DLD1 (cell line): Measurements from ENCODE around the gene PMIS2.

Experiments
- in situ Hi-C: cut with HindIII; loops from 2 replicates; pipeline ENCODE4 v1.10.0; 2017; ENCODE audit warnings: low sequenced_read_pairs

PMIS2 gene

DNA sequence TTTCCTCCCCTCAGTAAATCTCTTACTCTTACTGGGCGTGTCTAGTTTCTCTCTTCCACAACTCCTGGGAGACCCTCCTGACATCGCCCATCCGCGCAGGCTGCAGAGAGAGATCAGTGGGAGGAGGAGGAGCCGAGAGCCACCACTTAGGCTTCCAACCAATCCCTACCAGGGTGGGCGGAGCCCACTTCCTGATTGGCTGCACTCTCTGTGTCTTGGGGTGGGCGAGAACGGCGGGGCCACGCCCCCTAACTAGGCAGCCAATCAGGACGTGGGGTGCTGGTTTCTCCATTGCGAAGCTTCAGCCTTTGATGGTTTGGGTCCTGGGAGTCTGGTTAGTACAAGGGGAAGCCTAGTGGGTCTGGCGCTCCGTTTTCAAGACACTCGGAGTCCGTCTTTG lies at the start of gene PMIS2:
TSS of gene PMIS2 (plus strand) at position 326 of the 400 bp plus-strand sequence. CDS start 87 bp downstream, outside the sequence.
- in situ Hi-C loops, result no loop called here

DNA sequence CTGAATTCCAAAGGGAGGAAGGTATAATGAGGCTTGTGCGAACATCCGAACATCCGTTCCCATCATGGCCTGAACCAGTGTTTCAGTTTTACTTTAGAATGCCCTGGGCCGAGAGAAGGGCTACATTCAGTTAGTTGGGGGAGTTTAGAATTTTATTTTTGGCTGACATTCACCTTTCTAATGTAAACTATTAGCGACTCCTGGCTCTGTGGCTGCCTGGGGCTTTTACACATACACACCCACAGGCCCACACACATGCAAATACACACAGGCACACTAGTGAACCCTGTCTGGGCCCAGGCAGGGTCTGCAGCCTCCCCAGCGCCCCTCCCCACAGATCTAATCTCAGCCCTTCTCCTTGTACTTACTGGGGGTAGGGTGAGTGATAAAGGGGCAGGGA lies 46.7 kb upstream of the PMIS2 start:
- in situ Hi-C loops, result no loop called here

DNA sequence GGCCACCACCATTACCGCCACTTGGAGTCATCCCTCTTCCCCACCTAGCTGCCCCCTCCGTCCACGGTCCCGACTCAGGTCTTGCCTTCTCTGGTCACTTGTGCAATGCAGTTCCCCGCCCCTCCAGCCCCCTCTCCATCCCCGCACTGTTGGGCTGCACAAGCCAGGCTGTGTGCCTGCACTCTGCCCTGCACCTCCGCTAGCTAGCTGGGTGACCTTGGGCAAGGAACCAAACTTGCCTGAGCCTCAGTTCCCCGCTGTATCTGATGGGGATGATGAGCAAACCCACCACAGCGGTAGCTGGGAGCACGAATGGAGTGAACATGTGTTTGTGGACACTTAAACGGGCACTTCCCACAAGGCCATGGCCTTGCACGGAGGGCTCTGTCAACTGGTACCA lies 46.1 kb upstream of the PMIS2 start:
- in situ Hi-C loops, result no loop called here

DNA sequence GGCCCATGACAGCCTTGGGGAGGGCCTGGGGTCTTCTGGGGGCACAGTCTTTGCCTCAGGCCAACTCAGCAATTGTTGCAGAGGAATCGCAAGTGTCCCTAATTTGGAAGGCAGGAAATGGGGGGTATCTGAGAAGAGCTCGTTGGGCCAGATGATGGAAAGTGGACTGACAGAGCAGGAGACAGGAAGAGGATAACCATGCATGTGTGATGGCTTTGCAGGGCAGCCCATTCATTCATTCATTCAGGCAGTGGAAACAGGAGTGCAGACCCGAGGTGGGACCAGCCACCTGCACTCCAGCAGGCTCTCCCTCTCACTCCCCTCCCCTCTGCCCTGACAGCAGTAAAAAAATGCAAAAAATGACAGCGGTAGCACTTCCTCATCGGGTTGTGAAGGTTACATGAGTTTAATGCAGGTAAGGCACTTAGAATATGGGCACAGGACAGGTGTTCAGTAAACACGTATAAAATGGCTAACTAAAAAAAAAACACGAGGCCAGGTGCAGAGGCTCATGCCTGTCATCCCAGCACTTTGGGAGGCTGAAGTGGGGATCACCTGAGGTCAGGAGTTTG lies 45.5 kb upstream of the PMIS2 start:
- in situ Hi-C loops, result no loop called here

DNA sequence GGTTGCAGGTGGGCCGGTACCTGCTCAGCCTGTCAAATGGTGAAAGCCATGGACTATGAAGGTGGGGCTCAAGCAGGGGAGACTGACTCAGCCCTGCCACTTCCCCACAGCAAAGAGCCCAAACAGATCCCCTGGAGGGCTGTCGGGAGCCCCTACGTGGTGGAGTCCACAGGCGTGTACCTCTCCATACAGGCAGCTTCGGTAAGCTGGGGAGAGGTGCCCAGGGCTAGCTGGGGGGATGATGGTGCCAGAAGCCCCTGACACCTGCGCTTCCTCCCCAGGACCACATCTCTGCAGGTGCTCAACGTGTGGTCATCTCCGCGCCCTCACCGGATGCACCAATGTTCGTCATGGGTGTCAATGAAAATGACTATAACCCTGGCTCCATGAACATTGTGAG lies 43.8 kb upstream of the PMIS2 start:
- in situ Hi-C loops, result no loop called here

DNA sequence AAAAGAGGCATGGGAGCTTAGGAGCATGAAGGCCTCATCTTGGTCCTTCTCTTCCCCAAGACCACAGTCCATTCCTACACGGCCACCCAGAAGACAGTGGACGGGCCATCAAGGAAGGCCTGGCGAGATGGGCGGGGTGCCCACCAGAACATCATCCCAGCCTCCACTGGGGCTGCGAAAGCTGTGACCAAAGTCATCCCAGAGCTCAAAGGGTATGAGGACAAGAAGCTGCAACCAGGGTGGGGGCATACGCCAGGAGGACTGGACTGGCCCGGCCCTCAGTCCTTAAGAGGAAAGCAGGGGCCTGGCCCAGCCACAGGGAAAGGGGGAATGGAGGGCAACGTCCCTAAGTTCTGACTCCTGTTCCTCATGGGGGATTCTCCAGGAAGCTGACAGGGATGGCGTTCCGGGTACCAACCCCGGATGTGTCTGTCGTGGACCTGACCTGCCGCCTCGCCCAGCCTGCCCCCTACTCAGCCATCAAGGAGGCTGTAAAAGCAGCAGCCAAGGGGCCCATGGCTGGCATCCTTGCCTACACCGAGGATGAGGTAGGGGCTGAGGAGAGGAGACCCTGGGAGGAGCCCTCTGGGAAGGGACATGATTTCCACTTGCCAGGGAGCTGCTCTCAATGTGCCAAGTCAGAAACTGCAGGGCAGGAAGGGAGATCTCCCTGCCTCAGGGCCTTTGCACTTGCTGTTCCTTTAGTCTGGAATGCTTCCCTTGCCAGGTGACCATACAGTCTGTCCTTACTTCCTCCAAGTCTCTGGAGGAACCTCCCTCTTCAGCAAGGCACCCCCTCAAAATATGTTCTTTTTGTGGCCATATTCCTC lies 42.5 kb upstream of the PMIS2 start:
- in situ Hi-C loops, result no loop called here

DNA sequence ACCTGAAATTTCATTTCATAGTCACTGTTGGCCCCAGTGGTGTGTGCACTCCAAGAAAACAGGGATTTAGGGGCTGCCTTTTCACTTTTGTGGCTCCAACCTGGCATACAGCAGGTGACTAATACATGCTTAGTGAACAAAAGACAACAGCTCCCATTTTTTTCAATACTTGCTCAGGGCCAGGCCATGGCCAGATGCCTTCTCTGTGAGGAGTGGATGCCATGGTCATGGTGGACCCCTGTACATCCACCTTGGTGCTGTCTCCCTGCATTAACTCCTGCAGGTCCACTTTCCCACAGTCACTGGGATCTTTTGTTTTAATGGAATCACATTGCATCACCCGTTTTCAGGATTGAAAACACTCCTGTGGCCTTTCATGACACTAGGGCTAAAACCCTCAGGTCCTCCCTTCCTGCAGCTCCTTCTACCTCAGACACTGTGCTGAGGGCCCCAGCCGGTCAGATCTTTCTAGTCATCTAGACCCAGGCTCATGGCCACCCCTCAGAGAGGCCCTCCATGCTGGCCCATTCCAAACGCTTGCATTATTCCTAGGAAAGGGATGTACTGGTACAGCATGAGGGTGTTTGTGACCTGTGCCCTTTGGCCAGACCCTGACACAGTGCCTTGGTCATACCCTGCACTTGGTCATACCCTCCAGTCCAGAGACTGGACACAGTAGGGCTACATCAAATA lies 41.7 kb upstream of the PMIS2 start:
- in situ Hi-C loops, result no loop called here

DNA sequence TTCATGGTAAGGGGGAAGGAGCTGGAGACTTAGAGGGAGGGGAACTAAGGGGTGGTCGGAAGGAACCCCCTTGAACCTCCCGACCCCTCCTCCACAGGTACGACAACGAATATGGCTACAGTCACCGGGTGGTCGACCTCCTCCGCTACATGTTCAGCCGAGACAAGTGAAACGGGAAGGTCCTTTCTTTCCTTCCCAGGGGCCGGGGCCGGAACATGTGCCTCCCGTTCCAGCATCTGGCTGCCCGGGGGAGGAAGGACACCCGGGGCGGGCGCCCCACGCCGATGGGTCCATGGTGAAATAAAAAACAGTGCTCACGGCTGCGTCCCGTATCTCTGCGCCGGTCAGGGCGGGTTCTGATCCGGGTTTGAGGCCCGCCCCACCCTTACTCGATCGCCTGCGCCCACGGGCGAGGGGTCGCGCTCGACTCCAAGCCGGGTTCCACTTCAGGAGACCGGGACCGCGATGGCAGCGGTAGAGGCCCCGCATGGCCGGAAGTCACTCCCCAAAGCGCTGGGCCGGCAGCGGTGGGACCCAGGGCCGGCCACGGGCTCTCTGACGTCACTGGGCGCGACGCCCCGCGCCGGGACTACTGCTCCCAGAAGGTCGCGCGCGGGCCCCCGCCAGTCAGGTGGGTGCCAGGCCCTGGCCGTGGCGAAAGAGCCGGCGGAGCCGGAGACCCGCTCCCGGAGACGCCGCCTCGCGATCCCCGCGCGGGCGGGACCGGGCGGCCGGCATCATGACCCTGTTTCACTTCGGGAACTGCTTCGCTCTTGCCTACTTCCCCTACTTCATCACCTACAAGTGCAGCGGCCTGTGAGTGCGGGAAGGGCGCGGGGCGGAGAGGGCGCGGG lies 40.7 kb upstream of the PMIS2 start, which contains the start of gene TMEM147:
TSS of gene TMEM147 (plus strand) at position 626 of the 854 bp plus-strand sequence. CDS start at position 740, 114 bp downstream.
- in situ Hi-C loops, result no loop called here

DNA sequence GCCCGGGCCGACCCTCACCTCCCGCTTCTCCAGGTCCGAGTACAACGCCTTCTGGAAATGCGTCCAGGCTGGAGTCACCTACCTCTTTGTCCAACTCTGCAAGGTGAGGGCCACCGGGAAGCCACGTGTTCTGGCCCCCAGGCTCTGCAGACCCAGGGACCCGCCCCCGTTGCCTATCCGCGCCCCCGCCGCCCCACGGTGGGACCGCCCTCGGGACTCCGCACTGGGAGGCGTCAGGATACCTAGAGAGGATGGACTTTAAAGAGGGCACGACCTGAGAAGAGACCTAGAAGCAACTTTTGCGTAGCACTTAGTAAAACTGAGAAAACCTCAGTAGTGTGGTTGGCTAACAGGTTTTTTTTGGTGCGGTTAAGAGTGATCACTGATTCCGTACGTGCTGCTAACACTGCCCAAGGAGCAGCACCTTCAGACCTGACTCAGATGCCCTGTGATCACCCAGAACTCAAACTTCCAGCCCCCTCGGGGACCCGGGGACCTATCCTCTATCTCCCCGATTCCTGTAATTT lies 40.1 kb upstream of the PMIS2 start:
- in situ Hi-C loops, result no loop called here

DNA sequence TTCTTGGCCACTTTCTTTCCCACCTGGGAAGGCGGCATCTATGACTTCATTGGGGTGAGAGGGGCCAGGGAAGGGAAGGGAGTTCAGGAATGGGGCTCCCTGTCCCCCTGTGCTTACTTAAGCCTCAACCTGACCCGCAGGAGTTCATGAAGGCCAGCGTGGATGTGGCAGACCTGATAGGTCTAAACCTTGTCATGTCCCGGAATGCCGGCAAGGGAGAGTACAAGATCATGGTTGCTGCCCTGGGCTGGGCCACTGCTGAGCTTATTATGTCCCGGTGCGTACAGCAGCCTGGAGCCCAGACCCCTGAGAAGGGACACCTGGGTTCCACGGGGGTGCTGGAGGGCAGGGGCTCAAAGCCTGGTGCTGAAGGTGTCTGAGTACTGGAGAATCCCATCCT lies 39.4 kb upstream of the PMIS2 start:
- in situ Hi-C loops, result no loop called here

DNA sequence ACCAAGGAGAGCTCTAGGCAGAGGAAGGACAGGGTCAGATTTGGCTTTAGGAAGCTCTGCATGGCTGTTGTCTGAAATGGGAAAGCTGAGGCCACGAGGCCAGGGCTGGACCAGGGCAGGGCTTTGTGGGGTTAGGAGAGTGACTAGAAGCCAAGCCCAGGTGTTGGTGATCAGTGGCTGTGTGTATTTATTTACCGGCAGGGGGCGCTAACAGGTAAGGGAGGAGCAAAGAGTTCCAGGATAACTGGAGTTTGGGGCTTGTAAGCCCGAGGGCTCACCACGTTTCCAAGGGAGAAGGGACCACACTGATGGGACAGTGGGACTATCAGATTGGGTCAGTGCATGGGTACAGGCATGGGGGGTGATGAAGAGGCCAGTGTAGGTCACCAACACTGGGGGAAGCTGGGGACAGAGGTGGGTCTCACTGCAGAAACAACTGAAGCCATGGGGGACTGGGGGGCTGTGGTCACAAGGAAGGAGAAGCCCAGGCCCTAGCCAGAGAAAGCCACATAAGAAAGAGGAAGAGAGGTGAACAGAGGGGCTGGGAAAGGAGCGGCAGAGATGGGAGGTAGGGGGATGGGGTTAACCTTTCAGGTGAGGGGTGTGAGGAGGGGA lies 36.7 kb upstream of the PMIS2 start:
- in situ Hi-C loops, result no loop called here

DNA sequence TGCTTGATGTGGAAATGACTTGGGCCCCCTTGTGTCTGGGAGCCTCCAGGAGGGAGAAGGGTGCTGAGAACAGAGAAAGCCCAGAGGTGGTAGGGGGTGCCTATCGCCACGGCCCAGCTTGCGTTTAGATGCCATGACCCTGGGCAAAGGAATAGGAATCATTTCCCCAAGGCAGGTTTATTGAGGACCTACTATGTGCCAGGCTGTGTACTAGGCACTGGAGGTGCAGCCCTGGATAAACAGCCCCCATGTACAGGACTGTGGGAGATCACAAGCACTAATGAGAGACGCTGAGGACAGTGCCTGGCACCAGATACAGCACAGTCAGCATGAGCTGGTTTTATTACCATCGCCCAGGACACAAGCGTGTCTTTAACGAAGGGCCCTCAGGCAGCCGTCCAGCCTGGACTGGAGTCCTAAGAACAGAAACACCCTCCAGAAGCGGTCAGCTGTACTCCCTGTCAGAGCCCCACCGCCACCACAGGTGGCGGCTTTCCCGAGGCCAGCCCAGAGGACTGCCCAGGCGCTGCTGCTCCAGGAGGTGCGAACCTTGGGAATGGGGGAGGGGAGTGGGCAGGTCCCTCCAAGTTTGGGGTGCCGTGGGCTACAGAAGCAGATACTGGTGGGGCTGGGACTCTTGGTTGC lies 36.0 kb upstream of the PMIS2 start:
- in situ Hi-C loops, result no loop called here

DNA sequence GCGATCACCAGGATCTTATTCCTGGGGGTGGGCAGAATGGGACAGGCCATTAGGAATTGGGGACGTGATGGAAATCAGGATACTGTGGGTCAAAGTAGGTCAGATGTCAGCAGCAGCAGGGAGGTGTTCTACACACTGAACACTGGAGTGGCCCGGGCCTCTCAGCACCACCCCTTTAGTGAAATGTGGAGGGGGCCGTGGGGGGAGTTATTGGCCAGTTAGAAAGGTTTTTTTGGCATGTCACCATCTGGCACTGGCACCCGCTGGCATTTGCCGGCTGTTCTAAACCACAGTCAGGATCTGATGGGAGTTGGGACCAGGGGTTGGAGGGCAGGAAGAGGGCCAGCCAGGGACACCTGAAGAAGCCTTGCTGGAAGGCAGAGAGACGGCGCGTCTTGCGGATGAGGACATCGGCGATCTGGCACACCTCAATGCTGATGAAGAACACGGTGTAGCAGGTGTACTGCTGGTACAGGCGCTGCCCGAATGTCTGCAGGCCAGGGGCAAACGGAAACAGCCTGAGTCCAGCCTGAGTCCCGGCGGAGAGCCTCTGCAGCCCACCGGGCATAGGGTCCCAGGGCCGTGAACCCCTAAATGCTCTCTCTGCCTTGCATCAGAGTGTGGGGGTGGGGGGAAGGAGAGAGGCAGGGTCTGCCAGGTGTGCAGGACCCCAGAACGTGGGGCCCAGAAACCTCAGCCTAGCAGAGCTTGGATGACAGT lies 34.7 kb upstream of the PMIS2 start:
- in situ Hi-C loops, result no loop called here

DNA sequence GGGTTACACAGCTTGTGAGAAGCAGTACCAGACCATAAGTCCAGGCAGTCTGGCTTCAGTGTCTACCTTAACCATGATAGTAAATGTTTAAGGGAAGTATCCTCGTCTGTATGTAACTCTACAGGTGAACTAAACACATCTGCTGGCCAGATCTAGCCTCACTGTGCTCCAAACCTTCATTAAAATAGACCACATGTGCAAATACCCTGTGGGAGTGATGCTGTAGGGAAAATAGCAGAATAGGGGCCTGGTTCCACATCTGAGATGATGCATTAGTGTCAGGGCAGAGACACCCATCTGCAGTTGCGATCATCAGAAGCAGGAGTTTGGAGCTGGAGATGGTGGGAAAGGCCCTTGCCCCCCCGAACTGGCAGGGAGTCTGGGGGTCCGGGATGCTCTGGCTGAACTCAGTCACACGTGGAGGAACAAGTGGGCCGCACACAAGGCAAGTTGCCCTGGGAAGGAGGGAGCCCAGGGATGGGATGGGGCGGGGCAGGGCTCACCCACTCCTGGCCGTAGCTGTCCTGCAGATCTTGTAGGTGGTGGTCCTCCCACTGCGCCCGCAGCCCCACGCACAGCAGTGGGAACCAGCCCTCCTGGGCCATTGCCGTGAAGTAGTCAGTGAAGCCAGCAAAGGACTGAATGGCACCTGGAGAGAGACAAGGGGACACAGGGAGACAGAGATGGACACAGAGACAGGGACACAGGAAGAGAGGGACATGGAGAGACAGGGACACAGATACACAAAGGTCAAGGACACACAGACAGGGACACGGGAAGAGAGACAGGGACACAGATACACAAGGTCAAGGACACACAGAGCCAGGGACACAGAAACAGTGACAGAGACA lies 33.2 kb upstream of the PMIS2 start:
- in situ Hi-C loops, result no loop called here

DNA sequence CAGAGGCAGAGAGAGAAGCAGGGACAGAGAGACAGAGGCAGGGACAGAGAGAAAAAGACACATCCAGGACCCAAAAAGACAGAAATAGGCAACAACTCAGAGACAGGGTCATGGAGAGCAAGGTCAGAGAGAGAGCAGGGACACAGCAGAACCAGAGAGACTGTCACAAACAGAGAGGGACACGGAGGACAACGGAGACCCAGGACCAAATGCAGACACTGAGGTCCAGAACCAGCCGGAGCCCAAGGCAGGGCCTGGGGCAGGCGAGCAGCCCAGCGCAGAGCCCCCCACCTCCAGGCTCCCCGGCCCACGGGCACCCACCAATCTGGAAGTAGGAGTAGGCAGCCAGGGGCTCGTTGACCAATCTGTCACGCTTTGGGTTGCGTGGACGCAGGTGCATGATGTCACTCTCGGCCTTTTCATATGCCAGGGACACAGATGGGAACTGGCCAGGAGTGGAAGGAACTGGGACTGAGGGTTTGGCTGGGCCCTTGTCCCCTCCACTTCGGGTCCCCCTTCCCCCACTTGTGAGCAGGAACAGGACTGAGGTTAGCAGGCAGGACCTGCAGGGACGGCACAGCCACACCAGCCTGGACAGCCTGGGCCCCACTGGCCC lies 32.5 kb upstream of the PMIS2 start:
- in situ Hi-C loops, result no loop called here

DNA sequence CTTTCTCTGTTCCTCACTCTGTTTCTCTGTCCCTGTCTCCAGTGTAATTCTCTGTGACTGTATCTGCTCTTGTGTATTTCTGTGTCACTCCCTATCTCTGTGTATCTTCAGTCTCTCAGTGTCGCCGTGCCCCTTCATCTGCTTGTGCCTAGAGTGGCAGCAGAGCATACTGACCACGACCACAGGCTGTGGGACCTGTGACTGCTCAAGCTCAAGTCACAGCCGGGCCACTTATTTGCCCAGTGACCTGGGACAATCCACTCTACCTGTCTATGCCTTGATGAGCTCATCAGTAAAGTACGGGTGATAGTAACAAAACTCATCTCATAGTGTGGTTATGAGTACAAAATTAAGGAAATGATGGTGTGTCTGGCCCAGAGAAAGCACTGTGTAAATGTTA lies 31.9 kb upstream of the PMIS2 start:
- in situ Hi-C loops, result no loop called here

DNA sequence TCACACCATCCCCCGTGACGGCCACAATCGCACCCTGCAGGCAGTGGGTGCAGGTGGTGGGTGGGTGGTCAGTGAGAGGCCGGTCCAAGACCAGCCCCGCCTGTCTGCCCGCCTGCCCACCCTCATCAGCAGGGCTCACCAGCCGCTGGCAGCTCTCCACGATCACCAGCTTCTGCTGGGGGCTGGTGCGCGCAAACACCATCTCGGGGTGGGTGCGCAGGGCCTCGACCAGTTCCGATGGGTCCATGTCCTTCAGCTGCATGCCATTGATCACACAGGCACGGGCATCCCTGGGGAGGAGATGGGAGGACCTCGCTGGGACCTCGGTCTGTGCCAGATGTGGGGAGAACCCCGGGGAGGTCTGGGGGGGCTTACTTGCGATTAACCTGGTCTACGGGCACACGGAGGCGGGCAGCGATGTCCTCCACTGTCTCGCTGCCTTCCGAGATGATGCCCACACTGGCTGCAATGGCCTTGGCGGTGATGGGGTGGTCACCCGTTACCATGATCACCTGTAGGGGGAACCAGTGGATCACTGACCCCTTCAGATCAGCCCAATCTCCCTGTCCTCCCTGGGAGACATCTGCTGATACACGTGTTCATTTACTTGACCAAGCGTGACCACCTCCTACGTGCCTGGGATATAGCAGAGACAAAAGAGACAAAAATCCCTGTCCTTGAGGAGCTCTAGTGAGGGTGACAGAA lies 30.5 kb upstream of the PMIS2 start:
- in situ Hi-C loops, result no loop called here
